Activated CD8-positive, alpha-beta T cell treated with anti-CD3 and anti-CD28 coated beads for 36 hours (primary cell): ENCODE results near the gene ZYX. TPM values are rescaled to one million over a fixed set of nuclear protein-coding genes. Genes with fewer than 3 reads are reported as not detected.

ENCODE experiments used
- ATAC-seq: fragments of 200-7000 bp; cut with Tn5 transposase; one replicate; pipeline ENCODE4 v1.10.0; 2021; ENCODE audit warnings: mild to moderate bottlenecking, moderate library complexity
- CTCF ChIA-PET: fragments of 350-600 bp; sonication (Branson Sonifier 250); formaldehyde crosslinking; loops from one replicate; lab custom pipeline; 2021; ENCODE audit warnings: antibody characterized with exemption; lab: Charles Lee
- POLR2A ChIA-PET: fragments of 350-600 bp; sonication (Branson Sonifier 250); formaldehyde crosslinking; loops from one replicate; lab custom pipeline; 2021; ENCODE audit warnings: antibody characterized with exemption; lab: Charles Lee
- DNase-seq: peaks from one replicate; pipeline ENCODE4 v3.0.0-alpha.2; 2020
- H3K27ac Mint-ChIP-seq: one replicate; pipeline ENCODE4 v1.8.0; 2021; ENCODE audit warnings: mild to moderate bottlenecking, mixed read lengths
- H3K27me3 Mint-ChIP-seq: one replicate; pipeline ENCODE4 v1.8.0; 2021; ENCODE audit warnings: mixed read lengths
- H3K36me3 Mint-ChIP-seq: one replicate; pipeline ENCODE4 v1.8.0; 2021; ENCODE audit warnings: low read depth, mixed read lengths
- H3K4me1 Mint-ChIP-seq: one replicate; pipeline ENCODE4 v1.8.0; 2021; ENCODE audit warnings: low read depth, mixed read lengths
- H3K4me3 Mint-ChIP-seq: one replicate; pipeline ENCODE4 v1.8.0; 2021; ENCODE audit warnings: mild to moderate bottlenecking, moderate library complexity, mixed read lengths
- H3K9me3 Mint-ChIP-seq: one replicate; pipeline ENCODE4 v1.8.0; 2021; ENCODE audit warnings: mixed read lengths
- intact Hi-C: fragments of 100-400 bp; cut with micrococcal nuclease; formaldehyde crosslinking; loops from one replicate; pipeline ENCODE4 v1.10.0; 2022
- total RNA-seq, 2 experiments: library from RNA; stranded (reverse); gene quantifications; one replicate each; pipeline ENCODE4 v1.2.3, GENCODE V29; 2021
- TF ChIP-seq, protein P1 (sequence below): fragments of 200-600 bp; IDR thresholded peaks from one replicate; pipeline ENCODE4 v1.8.0; 2022; ENCODE audit warnings: antibody characterized with exemption, mild to moderate bottlenecking

Gene ZYX
- total RNA-seq, 2 experiments from 2014 or later, result 111 to 120 TPM

DNA sequence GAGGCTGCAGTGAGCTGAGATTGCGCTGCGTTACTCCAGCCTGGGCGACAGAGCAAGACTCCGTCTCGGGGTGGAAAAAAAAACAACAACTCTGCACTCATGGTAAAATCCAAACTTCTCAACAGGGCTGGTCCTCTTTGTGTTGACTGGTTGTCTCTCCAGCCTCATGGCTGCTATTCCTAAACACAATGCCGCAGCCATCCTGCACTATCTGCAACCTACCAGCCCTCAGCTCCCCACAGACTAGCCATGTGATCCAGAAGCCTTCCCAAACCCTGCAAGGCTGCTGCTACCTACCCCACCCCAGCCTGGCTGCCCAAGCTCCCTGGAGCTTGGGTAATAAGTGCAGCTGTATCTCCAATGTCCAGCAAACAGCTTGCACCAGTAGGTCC is 11.7 kb downstream of the ZYX start:
- ChIA-PET CTCF (interaction anchor here (0.9 to 3.7 kb wide), 7 partner anchors 8 to 153 kb away, joined by 3 to 9 read pairs (median 4); partner anchors contain the start of gene EPHA1), POLR2A (interaction anchor here (1.3 to 2.0 kb wide), 4 partner anchors 9 to 18 kb away, joined by 4 to 5 read pairs (median 5); partner anchors contain the start of gene EPHA1)
- TF ChIP-seq, protein P1, sequence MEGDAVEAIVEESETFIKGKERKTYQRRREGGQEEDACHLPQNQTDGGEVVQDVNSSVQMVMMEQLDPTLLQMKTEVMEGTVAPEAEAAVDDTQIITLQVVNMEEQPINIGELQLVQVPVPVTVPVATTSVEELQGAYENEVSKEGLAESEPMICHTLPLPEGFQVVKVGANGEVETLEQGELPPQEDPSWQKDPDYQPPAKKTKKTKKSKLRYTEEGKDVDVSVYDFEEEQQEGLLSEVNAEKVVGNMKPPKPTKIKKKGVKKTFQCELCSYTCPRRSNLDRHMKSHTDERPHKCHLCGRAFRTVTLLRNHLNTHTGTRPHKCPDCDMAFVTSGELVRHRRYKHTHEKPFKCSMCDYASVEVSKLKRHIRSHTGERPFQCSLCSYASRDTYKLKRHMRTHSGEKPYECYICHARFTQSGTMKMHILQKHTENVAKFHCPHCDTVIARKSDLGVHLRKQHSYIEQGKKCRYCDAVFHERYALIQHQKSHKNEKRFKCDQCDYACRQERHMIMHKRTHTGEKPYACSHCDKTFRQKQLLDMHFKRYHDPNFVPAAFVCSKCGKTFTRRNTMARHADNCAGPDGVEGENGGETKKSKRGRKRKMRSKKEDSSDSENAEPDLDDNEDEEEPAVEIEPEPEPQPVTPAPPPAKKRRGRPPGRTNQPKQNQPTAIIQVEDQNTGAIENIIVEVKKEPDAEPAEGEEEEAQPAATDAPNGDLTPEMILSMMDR, result no peak
- peaks cover 18% of the 10 kb centered on the region for H3K4me1 Mint-ChIP-seq
- DNase-seq (no peak), ATAC-seq (no peak)
- no peaks in the 10 kb centered on the region for H3K27me3 Mint-ChIP-seq
- H3K27ac Mint-ChIP-seq, result no peak overlapping the region
- H3K4me3 Mint-ChIP-seq, result no peak overlapping the region
- intact Hi-C loops, result no loop called here
- H3K36me3 Mint-ChIP-seq, result peaks cover 19% of the 10 kb centered on the region
- H3K9me3 Mint-ChIP-seq, result no peaks in the 10 kb centered on the region

DNA sequence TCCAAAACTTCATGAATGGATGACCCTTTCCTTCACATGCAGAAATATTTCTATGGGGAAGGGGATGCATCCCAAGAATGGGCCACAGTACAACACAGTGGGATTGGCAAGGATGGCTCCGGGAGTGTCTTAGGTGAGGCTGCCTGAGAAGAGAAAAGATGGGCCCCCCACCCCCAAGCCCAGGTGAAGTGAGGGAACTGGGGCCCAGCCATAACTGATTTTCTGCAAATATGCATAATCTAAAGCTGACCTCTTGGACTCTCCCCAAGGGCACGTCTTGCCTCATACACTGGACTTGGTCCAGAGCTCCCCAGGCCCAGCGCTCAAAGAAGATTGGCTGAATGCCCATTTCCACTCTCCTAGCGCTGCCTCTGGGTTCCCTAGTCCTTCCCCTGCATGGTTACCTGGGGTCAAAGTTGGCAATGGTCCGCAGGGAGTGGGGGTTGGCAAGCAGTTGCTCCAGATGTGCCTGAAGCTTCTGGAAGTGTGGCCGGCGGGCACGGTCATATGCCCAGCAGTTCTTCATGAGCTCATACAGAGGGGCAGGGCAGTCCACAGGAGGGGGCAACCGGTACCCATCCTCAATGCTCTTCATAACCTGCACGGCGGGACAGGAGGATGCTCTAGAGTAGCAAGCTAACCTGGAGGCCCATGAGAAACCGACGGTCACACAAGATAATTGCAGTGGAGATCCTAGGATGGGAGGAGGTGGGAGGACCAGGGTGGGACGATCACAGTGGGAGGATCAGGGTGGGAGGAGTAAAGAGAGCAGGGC is 12.3 kb downstream of the ZYX start:
- Mint-ChIP-seq H3K27ac (no peak overlapping the region), H3K36me3 (peaks cover 18% of the 10 kb centered on the region), H3K27me3 (no peaks in the 10 kb centered on the region), H3K4me3 (no peak overlapping the region), H3K9me3 (no peaks in the 10 kb centered on the region), H3K4me1 (peaks cover 18% of the 10 kb centered on the region)
- no peak for DNase-seq
- ChIA-PET POLR2A (interaction anchor here (1.3 to 2.0 kb wide), 4 partner anchors 9 to 18 kb away, joined by 4 to 5 read pairs (median 5); partner anchors contain the start of gene EPHA1), CTCF (interaction anchor here (0.7 to 3.7 kb wide), 8 partner anchors 9 to 153 kb away, joined by 3 to 9 read pairs (median 4); partner anchors contain the start of gene EPHA1)
- TF ChIP-seq, protein P1, result no peak
- no peak for ATAC-seq
- intact Hi-C loops, result no loop called here

- no peak for ATAC-seq
- Mint-ChIP-seq H3K27me3 (no peaks in the 10 kb centered on the region), H3K27ac (no peak overlapping the region), H3K4me3 (no peak overlapping the region), H3K36me3 (peaks cover 17% of the 10 kb centered on the region), H3K9me3 (no peaks in the 10 kb centered on the region), H3K4me1 (peaks cover 17% of the 10 kb centered on the region)
- CTCF ChIA-PET, result interaction anchor here (0.7 to 1.7 kb wide), 3 partner anchors 14 to 49 kb away, joined by 3 to 4 read pairs (median 4); no protein-coding TSS in a partner anchor
- TF ChIP-seq, protein P1, result no peak
- DNase-seq, result no peak
- POLR2A ChIA-PET, result interaction anchor here (1.7 to 2.0 kb wide), 3 partner anchors 10 to 14 kb away, joined by 4 to 5 read pairs (median 5); partner anchors contain the start of gene EPHA1
- intact Hi-C loops, result no loop called here
These were observed 12.9 kb downstream of the ZYX start for GRCh38 chr7:143394068-143394467.

- intact Hi-C loops, result no loop called here
- ATAC-seq, result no peak
- CTCF ChIA-PET, result interaction anchor here (1.4 kb wide), 1 partner anchor 10 kb away, joined by 4 read pairs; no protein-coding TSS in a partner anchor
- DNase-seq, result no peak
- no peaks in the 10 kb centered on the region for H3K9me3 Mint-ChIP-seq
- peaks cover 11% of the 10 kb centered on the region for H3K36me3 Mint-ChIP-seq
- H3K4me3 Mint-ChIP-seq, result no peak overlapping the region
- TF ChIP-seq, protein P1, result no peak
- H3K27ac Mint-ChIP-seq, result no peak overlapping the region
- H3K27me3 Mint-ChIP-seq, result no peaks in the 10 kb centered on the region
- H3K4me1 Mint-ChIP-seq, result peaks cover 11% of the 10 kb centered on the region
- POLR2A ChIA-PET, result interaction anchor here (1.8 kb wide), 1 partner anchor 13 kb away, joined by 5 read pairs; the partner anchor contains the start of gene EPHA1
These were observed 13.6 kb downstream of the ZYX start for GRCh38 chr7:143394777-143395176.
